Activated CD8-positive, alpha-beta memory T cell treated with anti-CD3 and anti-CD28 coated beads, Interleukin-2, amount 50 U/mL, for 4 hours (primary cell): ENCODE data around the gene MTG1.
A peak's percentile ranks its signal among the peaks of the same experiment; 100 is the strongest.
"Not testable (repeated sequence)": the region's sequence is repeated elsewhere in the genome, so short reads cannot be mapped to it uniquely, and the experiment has no call there.

ENCODE experiments used
- DNase-seq: peaks from one replicate; pipeline ENCODE4 v3.0.0-alpha.2; 2020

Gene MTG1

DNA sequence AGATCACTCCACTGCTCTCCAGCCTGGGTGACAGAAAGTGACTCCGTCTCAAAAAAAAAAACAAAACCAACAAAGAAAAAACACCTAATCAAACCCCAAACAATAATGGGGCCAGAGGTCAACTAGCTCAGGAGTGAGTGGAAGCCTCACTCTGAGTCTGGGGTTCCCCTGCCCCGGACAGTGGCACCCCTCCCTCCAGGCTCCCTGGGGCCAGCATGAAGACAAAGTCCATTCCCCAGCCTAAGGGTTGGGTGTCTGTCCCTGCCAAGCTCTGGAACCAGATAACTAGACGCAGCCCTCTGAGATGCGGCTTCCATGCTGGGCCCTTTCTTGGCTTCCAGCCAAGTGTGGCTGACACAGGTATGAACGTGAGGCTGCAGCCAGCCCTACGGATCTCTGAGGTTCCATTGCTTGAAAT lies 34.4 kb upstream of the MTG1 start:
- no peak for DNase-seq

GRCh38 chr10:133359972-133360610 lies 33.9 kb upstream of the MTG1 start:
- DNase-seq: no peak

GRCh38 chr10:133361227-133361626 lies 32.7 kb upstream of the MTG1 start:
- DNase-seq: no peak

- DNase-seq: no peak
Observed at GRCh38 chr10:133361773-133362441, 32.0 kb upstream of the MTG1 start.

DNA sequence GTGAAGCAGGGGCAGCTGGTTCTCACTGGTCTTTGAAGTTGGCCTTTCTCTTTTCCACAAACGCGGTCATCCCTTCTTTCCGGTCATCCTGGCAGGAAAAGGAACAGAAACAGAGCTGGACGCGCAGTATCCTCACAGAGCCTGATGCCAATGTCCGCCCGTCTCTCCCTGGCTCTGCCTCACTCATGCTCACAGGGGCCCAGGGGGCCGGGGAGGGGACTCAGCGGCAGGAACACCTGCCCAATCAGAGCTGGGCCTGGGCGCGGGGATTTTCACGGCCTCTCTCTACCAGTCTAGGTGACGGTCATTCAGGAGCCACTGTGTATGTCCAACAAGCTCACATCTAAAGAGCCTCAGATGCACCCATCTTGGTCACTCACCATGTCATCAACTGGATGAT lies 31.1 kb upstream of the MTG1 start:
- DNase-seq: no peak

DNA sequence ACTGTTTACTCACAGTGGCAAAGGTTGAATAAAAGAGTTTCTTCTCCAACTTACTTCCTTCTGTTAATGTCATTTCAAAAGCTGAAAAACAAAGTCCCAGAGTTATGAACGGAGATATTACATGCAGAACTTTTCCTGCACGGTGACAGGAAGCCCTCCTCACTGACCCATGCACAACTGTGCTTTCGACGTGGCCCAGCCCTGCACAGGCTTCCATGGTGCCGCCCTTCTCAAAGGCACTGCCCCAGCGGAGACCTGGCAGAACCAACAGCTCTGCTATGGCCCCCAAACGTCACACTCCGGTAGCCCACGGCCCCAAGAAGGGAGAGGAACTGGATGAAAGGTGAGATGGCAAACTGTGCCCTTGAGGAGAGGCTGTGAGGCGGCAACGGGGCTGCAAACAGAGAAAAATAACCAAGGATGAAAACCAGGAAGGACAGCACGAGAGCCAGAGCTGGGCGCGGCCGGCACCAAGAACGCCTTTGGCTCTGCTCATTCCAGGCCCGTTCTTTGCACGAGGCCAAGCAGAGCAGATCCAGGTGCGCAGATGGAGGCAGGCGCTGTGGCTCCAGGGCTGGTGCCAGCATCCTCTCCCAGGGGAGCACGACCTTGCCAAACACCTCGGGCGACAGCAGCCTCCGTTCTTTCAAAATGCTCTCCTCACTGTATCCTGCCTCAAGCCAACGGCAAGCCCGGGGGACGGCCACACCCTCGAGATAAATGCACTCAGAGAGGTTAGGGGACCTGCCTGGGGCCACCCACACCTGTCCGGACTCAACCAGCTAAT lies 29.1 kb upstream of the MTG1 start:
- no peak for DNase-seq

DNA sequence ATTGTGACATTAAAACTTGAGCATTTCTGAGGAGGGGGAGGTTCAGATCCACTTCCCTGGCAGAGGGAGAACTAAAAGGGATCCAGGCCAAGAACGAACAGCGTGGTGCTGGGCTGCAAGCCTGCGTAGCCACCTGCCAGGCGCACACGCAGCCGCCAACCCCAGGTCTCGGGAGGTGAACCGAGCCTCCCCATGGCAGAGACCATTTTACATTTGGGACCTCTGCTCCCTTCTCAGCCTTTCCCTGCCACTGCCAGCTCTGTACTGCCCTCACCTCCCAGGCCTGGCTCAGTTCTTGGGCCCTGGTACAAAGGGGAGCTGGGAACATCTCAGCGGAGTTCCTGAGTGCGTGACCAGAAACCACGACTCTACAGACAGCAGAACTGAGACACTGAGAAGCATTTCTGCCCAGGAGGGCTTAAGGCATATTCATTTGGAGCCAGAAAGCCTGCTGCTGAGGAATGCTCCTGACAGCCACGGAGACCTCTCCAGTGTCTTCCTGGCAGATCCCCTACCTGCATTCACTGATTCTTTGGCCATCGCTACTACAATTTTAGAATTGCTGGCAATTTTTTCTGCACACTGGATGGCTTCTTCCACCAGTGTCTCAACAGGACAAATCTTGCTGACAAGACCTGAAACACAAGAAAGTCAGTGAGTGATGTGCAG lies 28.4 kb upstream of the MTG1 start:
- DNase-seq: no peak

DNA sequence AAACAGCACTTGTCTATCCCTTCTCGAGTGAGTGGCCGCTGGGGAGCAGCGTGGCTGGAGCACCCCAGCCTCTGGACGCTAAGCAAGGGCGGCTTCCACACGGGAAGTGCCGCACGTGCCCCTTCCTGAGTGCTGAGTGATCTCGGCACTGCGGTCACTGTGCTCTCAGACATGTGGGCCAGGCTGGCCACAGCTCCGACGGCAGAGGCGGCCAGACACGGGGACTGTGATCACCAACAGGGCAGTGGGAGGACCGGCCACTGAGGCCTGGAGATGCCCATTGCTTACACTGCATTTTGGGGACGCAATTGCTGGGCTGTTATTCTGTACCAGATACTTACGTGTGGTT lies 27.9 kb upstream of the MTG1 start:
- DNase-seq: no peak

GRCh38 chr10:133366751-133367150 lies 27.2 kb upstream of the MTG1 start:
- DNase-seq: no peak

GRCh38 chr10:133367461-133367860 lies 26.5 kb upstream of the MTG1 start:
- not testable (repeated sequence) for DNase-seq

- DNase-seq: no peak
Observed at GRCh38 chr10:133368153-133368552, 25.8 kb upstream of the MTG1 start.

GRCh38 chr10:133370030-133370786 lies 23.7 kb upstream of the MTG1 start:
- DNase-seq: no peak

- no peak for DNase-seq
Observed at GRCh38 chr10:133372507-133372906, 21.4 kb upstream of the MTG1 start.

DNA sequence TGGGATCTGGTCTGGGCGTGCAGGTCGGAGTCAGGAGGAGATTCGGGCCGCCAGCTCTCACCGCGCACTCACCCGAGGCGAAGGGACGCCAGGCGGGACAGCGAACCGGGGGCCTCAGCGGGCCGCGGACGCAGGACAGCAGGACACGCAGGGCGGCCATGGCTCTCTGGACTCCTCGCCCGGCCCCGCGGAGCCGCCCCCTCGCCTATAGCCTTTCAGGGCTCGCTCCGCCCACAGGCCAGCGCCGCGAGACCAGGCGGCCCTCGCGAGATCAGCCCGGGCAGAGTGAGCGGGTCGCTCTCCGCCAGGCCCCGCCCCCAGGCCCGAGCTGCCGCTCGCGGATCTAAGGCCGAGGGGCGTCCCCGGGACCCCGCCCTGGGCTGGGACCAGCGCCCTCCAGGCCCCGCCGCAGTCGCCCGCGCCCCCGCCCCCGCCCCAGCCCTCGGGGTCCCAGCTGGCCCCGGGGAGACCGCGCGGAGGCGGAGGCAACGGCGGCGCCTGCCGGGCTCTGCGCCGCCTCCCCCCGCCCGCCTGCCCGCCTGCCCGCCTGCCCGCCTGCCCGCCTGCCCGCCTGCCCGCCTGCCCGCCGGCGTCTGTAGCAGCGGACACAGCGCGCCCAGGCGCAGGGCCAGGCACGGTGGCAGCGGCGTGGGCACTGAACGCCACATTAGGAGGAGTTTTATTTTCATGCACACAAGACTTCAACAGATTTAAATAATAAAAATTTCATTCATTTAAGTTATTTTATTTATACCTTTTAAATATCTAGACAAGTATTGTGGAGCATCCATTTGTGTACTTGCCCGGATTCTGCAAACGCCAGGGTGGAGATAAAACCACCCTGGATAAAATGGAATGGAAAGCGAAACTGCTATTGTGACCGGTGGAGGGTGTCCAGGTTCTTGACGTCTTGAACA lies 20.5 kb upstream of the MTG1 start, which contains the start of gene ECHS1:
TSS of gene ECHS1 (minus strand) at position 181 of the 917 bp plus-strand sequence. CDS start at position 160, 21 bp downstream.
- peak; percentile 96 for DNase-seq

GRCh38 chr10:133375357-133376115 lies 18.4 kb upstream of the MTG1 start:
- DNase-seq: no peak

- not testable (repeated sequence) for DNase-seq
Observed at GRCh38 chr10:133376183-133376582, 17.8 kb upstream of the MTG1 start.

DNA sequence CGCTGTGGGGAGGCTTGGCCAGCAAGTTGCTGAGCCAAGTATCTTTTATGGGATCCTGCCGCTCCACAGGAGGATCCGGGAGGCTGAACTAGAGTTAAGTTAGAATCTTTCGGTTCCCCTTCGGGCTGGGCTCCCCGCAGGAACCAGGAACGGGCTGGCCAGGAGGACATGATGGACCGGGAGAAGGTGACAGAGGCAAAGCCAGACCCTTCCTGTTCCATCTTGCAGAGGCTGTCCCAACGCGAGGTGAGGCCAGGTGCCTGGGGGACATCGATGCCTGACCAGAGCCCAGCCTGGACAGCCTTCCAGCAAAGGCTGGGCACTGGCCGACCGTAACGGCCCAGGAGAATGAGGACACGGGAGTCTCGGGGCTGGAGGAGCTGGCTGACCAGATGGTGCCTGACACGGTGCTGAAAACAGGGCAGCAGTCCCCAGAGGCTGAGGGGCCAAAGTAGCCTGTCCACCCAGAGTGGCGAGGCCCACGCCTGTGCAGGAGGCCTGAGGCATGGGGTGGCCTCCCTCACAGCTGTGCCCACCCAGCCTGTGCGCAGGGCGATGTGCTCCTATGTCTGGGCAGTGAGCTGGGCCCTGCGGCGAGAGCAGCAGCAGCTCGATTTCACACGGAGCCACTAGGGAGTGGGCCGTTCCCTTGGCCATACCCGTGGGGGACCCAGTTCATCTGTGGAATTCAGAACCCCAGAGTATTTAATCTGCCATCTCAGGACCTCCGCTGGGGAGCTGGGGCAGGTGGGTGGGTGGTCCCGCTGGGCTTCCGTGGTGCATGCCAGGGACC lies 16.7 kb upstream of the MTG1 start:
- DNase-seq: no peak

- DNase-seq: no peak
Observed at GRCh38 chr10:133377818-133378250, 16.1 kb upstream of the MTG1 start.

GRCh38 chr10:133378251-133379096 lies 15.5 kb upstream of the MTG1 start:
- peak; percentile 60 for DNase-seq
